ENCODE data around the gene CAMSAP3.

DNA sequence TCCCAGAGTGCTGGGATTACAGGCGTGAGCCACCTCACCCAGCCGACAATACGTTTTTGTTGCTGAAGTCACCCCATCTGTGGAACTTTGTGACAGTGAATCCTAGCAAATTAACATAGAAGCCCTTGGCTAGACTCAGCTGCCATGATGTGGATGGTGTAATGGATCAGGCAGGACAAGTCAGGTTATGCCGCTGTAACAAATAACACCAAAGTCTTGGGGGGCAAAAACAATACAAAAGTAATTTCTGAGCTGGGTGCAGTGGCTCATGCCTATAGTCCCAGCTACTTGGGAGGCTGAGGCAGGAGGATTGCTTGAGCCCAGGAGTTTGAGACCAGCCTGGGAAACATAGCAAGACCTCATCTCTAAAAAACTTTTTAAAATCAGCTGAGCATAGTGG lies 30.8 kb upstream of the CAMSAP3 start:
- TF ChIP-seq, protein P1, sequence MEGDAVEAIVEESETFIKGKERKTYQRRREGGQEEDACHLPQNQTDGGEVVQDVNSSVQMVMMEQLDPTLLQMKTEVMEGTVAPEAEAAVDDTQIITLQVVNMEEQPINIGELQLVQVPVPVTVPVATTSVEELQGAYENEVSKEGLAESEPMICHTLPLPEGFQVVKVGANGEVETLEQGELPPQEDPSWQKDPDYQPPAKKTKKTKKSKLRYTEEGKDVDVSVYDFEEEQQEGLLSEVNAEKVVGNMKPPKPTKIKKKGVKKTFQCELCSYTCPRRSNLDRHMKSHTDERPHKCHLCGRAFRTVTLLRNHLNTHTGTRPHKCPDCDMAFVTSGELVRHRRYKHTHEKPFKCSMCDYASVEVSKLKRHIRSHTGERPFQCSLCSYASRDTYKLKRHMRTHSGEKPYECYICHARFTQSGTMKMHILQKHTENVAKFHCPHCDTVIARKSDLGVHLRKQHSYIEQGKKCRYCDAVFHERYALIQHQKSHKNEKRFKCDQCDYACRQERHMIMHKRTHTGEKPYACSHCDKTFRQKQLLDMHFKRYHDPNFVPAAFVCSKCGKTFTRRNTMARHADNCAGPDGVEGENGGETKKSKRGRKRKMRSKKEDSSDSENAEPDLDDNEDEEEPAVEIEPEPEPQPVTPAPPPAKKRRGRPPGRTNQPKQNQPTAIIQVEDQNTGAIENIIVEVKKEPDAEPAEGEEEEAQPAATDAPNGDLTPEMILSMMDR (IDR thresholded peaks at IDR 0.05; ENCODE audit: borderline replicate concordance, extremely low read depth, low read length, poor library complexity, severe bottlenecking) = no peak
- no peak for TF ChIP-seq EZH2 (IDR thresholded peaks at IDR 0.05; ENCODE audit: borderline replicate concordance, low read depth, low read length, severe bottlenecking)

Measured in DND-41 (cell line).